HG02852 (cell line): ENCODE results near the gene GPR176.

Experiments
- ATAC-seq: cut with Tn5 transposase; IDR thresholded peaks from one replicate; pipeline ENCODE4 v1.9.1; 2021; ENCODE audit warnings: mild to moderate bottlenecking, moderate library complexity; ENCODE audit not compliant: unreplicated experiment

Gene GPR176

DNA sequence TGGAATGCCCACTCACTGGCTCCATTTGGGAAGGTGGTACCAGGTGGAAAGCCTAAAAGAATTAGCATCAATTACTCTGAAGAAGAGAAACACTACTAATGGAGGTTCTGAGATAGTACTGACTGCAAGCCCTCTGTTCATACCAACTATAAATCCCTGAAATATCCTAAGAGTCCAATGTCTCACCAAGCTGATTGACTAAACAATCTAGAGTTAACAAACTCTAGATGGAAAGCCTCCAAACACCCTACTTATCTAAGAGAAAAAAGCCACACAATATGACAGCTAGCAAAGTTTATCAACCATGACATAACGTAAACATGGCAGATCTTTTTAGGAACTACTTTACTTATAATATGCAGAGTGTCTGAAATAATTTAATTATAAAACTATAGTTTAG, 59.2 kb downstream of the GPR176 start:
- no peak for ATAC-seq

DNA sequence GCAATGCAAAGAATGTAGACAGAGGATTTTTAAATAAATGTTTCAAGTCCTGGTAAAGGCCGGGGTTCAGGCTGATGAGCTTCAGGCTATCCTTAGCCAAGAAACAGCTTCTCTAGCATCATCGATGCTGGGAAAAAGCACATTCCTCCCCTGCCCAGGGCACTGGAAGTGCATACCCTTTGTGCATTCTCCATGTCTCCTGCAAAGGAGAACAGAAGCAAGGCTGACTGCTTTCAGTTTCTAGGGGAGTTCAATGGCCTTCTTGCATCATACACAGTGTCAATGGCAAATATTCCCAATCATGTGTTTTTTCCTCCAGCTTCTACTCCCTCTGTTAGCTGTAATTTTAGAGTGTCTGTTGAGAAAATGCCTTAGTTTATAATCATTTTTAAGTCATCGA, 59.9 kb downstream of the GPR176 start:
- ATAC-seq: no peak

DNA sequence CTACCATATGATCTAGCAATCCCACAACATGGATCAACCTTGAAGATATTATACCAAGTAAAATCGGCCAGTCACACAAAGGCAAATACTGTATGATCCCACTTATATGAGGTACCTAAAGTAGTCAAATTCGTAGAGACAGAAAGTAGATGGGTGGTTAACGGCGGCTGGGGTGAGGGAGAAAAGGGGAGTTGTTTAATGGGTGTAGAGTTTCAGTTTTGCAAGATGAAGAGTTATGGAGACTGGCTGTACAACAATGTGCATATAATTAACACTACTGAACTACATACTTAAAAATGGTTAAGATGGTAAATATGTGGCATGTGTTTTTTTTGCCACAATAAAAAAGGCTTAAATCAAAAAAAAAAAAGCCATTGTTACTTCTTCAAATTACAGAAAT, 60.4 kb downstream of the GPR176 start:
- no peak for ATAC-seq

DNA sequence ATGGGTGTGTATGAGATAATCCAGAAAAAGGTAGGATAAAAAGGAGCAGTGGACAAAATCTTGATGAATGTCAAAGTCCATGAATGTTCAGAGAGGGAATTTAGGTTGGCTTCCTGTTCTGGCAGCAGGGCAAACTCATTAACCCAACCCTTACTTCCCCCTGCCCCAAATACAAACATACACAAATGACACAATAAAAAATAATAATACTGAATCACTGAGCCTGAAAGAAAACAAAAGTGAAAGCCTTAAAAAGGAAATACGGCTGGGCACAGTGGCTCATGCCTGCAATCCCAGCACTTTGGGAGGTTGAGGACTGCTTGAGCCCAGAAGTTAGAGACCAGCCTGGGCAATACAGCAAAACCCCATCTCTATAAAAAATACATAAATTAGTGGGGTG, 62.9 kb downstream of the GPR176 start:
- ATAC-seq: no peak

DNA sequence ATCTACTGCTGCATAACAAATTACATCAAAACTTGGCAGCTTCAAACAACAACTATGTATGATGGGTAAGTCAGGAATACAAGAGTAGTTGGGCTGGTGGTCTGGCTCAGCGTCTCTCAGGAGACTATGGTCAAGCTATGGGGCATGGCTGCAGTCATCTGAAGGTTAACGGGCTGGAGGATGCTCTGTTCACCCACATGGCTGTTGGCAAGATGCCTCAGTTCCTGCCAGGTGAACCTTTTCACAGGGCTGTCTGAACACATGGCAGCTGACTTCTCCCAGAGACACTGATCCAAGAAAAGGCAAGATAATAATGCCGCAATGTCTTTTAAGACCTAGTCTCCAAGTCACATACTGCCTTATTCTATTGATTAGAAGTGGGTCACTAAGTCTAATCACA, 63.7 kb downstream of the GPR176 start:
- ATAC-seq: no peak

DNA sequence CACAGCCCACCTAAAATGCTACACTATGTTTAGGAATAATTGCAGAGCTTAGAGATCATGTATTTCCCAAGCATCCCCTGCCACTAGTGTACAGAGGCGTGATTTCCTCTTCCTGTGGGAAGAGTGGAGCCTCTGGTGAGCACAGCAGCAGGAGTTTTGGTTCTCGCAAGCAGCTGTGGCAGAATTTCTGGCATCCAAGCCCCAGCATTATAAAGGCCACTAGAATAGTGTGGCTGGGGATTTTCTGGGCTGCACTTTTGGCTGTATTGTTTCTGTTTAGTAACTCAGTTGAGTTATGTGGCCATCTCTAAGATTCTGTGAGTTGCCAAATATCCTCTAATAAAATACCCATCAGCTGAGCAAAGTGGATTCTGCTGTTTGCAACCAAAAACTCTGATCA, 64.7 kb downstream of the GPR176 start:
- no peak for ATAC-seq

DNA sequence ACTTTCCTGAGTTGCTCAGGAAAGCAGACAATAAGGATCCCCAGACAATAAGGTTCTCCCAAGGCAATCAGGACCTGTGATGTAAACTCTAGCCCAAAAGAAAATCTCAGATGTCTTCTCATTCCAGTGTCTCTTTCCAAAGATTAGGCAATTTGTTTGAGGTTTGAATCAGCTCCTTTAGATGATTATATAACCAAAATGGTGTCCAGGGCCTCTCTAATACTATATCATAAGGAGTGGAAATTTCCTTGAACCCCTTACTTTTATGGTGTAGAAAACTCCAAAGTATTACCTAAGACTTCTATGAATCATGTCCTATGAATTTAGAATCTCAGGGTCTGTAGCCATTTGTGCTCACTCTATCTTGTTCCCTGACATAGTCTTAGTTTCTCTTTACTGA, 65.9 kb downstream of the GPR176 start:
- ATAC-seq: no peak

DNA sequence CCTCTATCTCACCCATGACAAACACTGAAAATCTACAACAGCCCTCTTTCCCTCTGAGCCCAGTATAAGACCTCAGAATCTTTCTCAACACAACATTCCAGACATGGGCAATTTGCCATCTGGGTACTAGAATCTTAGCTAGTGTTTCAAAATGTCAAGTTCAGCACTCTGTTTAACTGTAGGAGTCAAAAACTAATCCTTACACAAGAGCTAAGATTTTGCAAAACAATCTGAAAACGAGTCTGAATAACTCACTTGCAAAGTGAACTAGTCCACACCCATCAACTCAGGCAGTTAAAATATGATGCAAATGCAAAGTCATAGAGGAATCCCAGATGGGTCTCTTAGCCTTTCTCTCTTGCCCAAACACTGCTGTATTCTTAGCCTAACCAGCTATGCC, 67.8 kb downstream of the GPR176 start:
- ATAC-seq: no peak

DNA sequence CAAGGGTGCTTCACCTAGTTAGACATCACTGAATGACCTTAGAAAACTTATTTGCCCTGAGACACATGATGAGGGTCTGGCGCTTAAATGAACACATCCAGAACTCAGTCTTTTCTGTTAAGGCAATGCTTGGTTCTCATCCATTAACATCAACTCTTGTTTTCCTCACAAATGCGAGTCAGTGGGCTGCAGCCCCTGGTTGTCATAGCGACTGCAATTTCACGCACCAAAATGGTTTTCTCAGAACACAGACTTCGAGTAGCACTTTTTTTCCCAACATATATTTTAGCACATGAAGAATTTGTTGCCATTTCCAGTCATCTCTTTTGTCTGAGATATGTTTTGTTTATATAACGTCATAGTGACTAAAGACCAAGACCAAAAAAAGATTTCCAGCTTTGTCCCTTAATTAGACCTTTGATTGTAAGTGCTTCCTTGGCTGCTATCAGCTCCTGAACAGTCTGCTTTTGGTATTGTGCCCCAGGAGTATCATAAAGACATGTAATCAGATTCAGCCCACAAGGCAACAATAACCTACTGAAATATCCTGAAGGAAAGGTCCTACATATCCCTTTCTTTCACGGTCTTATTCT, 68.5 kb downstream of the GPR176 start:
- no peak for ATAC-seq

DNA sequence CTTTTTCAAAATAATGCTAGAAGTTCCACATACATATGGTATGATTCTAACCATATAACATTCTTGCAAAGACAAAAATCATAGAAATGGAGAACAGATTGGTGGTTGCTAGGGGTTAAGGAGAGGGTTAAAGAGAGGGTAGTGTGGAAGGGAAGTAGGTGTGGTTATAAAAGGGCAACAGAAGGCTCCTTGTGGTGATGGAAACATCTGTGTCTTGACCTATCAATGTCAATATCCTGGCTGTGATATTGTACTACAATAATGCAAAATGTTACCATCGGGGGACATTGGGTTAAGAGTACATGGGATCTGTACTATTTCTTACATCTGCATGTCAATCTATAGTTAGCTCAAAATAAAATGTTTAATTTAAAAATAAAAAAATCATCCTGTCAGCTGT, 69.6 kb downstream of the GPR176 start:
- ATAC-seq: no peak

DNA sequence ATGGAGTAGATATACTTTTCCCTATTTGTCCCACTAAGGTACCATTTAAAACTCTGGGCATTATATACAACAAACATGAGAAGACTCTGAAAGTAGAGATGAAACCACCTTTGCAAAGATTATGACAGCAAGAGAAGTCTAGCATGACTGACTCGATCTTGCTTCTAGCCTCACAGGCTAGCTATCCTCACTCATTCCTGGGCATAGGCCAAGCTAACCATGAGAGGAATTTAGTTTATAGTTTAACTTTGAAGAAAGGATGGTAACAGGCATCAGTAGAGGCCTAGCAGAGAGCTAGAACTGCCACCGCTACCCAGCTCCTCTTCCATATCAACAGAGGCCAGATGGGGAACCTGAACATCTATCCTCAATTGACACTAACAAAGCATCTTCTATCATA, 74.0 kb downstream of the GPR176 start:
- ATAC-seq: no peak

DNA sequence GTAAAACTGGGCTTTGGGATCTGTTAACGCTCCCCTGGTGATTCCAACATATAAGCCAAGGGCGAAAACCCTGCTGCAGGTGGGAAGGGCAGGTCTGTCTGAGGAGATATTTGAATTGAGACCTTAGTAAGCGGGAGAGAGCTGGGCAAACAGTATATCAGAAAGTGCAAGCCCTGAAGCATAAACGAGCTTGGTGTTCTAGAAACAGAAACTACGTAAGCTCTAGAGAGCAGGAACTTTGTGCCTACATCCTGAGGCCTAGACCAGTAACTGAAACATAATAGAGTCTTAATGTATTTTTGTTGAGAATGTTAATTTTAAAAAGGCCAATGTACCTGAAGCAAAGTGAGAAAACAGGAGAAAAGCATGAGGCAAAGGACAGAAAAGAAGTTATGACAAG, 74.5 kb downstream of the GPR176 start:
- ATAC-seq: no peak

DNA sequence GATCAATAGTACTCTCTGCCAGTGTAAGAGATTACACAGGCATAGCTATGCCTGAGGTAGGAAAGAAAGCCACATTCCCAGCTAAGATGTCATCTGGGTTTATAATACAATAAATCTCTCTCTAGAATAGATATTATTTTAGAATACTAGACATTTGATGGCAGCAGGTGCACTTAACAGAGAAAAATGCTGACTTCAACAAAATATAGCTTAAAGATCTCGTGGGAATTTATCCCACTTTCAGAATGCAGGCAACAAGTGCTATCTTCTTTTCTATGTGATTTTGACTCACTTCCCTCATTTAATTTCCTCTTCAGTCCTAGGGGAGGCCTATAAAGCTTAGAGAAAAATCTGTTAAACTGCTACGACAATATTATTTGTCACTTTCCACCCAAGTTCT, 76.5 kb downstream of the GPR176 start:
- no peak for ATAC-seq

DNA sequence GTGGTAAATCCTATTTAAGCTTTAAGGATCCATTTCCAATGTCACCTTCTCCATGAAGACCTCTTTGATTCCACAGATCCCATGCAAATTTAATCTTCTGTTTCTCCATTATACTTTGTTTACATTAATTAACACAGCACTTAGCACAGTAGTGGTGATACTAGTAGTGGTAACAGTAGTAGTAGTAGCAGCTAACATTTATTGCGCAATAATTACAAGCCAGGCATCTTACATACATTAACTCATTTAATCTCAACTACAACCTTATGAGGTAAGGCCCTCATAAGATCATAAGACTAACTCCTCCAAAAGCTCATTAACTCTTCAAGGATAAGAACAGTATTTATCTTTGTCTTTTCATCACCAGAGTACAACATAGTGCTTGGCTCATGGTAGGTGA, 82.6 kb downstream of the GPR176 start:
- ATAC-seq: no peak

DNA sequence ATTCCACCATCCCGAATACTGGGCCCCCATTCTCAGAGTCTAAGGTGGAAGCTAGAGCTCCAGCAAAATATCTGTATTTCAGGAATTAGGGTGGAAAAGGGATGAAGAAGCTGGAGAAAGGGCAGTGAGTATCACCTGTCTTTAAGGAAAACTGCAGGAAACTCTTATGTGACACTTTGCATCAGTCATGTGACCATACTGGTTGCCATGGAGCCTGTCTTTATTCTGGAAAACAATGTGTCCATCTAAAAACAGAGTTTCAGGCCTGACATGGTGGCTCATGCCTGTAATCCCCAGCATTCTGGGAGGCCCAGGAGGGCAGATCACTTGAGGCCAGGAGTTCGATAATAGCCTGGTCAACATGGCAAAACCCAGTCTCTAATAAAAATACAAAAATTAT, 84.5 kb downstream of the GPR176 start:
- no peak for ATAC-seq

DNA sequence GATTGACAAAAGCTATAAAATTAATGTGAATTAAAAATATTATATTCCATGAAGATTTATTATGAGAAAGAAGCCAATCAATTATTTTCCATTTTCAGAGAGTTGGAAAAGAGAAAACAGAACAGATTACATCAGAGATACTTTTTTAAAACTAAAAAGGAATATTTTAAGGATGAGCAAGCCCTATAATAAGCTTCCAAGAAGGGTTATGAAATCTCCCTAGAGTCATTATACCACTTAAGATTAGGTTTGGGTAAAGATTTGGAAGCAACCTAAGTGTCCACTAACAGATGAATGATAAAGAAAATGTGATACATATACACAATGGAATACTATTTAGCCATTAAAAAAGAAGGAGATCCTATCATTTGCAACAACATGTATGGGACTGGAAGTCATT, 85.8 kb downstream of the GPR176 start:
- no peak for ATAC-seq

DNA sequence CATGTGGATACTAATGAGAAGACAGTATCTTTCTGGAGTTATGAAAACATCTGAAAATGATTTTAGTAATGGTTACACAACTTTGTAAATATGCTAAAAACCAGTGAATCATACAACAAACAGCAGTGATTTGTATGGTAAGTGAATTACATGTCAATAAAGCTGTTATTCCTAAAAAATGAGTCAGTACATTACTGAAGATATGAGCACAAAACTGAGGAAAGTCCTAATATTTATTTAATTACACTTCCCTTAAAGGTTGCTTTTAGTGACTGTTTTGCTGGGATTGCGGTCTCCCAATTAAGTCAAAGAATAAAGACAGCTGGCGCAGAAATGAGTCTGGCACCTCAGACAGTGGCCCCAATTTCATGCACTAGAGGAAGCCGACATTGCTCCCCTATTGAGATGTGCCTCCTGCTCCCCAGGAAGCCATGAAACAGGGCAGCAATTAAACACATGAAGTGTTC, 86.5 kb downstream of the GPR176 start:
- no peak for ATAC-seq

DNA sequence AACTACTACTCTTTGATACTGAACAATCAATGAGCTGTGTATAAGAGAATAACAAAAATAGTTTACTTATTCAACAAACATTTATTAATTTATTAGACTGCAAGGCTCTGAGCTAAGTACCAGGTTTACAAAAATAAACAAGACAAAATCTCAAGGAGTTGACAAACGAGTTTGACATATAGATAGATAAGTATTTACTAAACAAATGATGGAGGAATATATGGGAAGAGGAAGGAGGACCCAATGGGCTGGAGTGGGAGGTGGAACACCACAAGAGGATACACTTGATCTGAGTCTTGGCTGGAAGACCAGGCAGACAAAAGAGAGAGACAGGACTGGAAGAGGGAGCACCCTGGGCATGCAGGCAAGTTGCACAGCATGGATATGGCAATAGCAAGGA, 89.9 kb downstream of the GPR176 start:
- no peak for ATAC-seq

DNA sequence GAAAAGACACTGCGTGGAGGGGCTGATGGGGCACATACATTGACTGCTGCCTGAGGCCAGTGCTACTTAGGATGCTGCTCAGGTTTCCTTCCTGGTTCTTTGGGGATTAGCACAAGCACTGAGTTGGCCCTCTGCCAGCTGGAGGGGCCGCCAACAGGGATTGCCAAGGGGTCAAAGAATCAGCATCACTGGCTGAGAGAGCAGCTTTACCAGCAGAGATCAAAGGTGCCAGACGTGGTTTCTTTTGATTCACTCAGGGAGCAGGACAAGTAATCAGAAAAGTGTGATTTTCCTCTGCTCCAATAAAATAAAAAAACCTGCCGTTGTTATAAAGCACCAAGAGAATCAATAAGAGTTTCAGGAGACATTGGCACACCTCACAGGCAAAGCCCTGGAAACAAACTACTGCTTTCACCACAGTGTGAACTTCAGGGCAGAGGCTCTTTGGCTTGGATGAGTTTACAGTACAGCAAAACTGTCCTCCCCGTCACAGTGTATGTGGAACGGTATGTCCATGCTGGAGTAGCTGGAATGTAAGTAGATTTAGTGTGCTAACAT, 91.6 kb downstream of the GPR176 start:
- ATAC-seq: no peak

DNA sequence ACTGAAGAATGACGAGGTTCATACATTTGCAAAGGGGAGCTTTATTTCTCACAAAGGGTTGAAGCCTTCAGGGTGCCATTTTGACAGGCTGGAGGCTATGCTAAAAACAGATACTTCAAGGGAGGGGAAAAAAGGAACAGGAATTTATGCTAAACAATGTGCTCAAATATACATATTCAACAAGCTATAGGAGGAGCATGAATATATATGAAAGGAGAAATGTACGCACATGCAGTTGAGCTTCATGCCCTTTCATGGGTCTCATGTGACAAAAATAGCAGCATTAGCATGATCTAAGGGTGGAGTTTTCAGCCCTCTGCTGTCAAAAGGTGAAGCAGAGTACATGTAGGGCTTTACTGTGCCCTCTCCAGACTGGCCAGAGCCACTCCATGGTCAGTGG, 93.1 kb downstream of the GPR176 start:
- ATAC-seq: no peak

DNA sequence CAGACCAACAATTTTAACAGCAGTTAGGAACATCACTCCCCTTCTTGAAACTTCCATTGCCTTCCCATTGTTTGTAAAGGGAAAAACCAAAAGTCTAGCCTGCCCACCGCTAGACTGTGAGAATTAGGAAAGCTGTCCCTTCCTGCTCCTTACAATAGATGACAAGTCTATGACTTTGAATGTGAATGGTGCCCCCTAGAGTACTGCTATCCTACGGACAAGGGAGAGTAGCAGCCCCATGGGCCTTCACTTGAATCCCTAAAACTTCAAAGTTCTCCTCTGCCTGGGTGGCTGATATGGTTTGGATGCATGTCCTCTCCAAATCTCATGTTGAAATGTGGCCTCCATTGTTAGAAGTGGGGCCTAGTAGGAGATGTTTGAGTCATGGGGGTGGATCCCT, 96.4 kb downstream of the GPR176 start:
- ATAC-seq: no peak

DNA sequence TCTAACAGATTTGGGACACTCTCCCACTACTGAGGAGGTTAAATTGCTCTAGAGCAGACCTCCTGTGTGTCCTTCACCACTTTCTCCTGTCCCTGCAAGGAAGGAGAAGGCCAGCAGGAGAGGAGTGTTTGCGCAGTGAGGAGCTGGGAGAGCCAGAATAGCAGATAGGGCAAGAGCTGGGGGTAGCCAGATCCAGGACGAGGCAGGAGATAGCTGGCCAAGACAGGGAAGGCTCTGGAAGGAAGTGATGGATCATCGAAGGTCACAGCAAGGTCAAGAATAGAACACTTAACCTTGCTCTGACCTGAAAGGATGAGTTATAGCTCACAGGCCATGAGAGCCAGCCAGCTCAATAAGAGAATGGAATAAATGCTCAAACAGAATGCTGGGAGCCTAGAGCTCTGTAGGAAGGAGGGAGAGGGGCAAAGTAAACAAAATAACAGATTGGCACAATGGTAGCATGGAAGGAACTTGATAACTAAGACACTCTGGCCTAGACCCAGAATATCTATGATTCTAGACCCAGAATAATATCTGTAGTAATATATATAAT, 99.9 kb downstream of the GPR176 start:
- no peak for ATAC-seq

DNA sequence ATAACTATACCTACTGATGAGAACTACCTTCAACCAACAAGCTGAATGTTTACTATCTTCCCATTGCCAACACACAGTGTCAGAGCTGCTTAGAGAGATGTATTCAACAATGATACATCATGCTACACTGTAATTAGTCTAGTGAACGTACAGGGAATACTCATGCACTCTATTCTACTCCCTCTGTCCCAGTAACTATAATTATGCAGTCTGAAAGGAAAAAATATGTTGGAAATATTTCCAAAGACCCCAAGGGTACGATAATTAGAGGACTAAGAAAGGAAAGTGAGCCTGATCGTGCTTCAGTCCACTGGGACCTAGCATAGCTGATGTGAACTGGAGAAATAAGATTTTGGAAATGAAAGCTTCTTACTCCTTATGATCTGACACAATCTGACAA, 100.5 kb downstream of the GPR176 start:
- ATAC-seq: no peak
